Esophagus (tissue), 2 donors: ENCODE results near the gene SIK2. TPM values are rescaled to one million over a fixed set of nuclear protein-coding genes. Genes with fewer than 3 reads are reported as not detected.
"Not testable (repeated sequence)": the region's sequence is repeated elsewhere in the genome, so short reads cannot be mapped to it uniquely, and the experiment has no call there.

ENCODE experiments used
- H3K27ac ChIP-seq, 2 donors: one replicate each; pipeline ENCODE4 v1.5.1; 2013; ENCODE audit warnings: low read depth in 2 of 2, mild to moderate bottlenecking in 2 of 2, inconsistent platforms in 1 of 2, low read length in 1 of 2, moderate library complexity in 1 of 2
- H3K27me3 ChIP-seq, 2 donors: one replicate each; pipeline ENCODE4 v1.6.1; 2013; ENCODE audit warnings: low read length in 2 of 2, control low read depth in 1 of 2, mild to moderate bottlenecking in 1 of 2; ENCODE audit not compliant: insufficient read depth in 2 of 2, control insufficient read depth in 1 of 2
- H3K36me3 ChIP-seq, 2 donors: one replicate each; pipeline ENCODE4 v1.6.1; 2013; ENCODE audit warnings: low read length in 1 of 2; ENCODE audit not compliant: control insufficient read depth in 2 of 2, insufficient read depth in 2 of 2
- H3K4me1 ChIP-seq, 2 donors: one replicate each; pipeline ENCODE4 v1.6.1; 2013; ENCODE audit warnings: low read length in 1 of 2; ENCODE audit not compliant: control insufficient read depth in 2 of 2, insufficient read depth in 2 of 2
- H3K4me3 ChIP-seq, 2 donors: one replicate each; pipeline ENCODE4 v1.5.1; 2013; ENCODE audit warnings: low read length in 2 of 2, mild to moderate bottlenecking in 2 of 2, low read depth in 1 of 2, moderate library complexity in 1 of 2
- H3K9me3 ChIP-seq, 2 donors: one replicate each; pipeline ENCODE4 v1.6.1; 2013; ENCODE audit warnings: mild to moderate bottlenecking in 2 of 2, low read depth in 1 of 2, low read length in 1 of 2, moderate library complexity in 1 of 2; ENCODE audit not compliant: control insufficient read depth in 2 of 2, insufficient read depth in 1 of 2
- WGBS, 2 donors: extraction: QIAGEN DNeasy Blood & Tissue Kit; methylation state at CpG; one replicate each; pipeline ENCODE4 v1.1.7; 2013; 5-methylcytosine and 5-hydroxymethylcytosine counted together
- polyA plus RNA-seq, 2 donors: library from polyadenylated mRNA; stranded (reverse); fragments of 200-250 nt; gene quantifications; one replicate each; pipeline ENCODE4 v1.2.3, GENCODE V29; 2013
- donor health status: healthy with polysubstance abuse.
- donor health status: Bipolar disorder and iron deficiency.

SIK2 gene
- polyA plus RNA-seq, 2 donors, result 2.7 to 2.8 TPM

GRCh38 chr11:111770581-111771134 lies 168.4 kb downstream of the SIK2 start:
- H3K27ac ChIP-seq, result no peak overlapping the region
- no peaks in the 10 kb centered on the region for H3K27me3 ChIP-seq
- 72 to 74% methylated on average over 4 of the region's 4 CpGs for WGBS, 2 donors
- H3K36me3 ChIP-seq, result no peaks in the 10 kb centered on the region
- no peaks in the 10 kb centered on the region for H3K9me3 ChIP-seq
- H3K4me1 ChIP-seq, result no peaks in the 10 kb centered on the region
- H3K4me3 ChIP-seq, result no peak overlapping the region

GRCh38 chr11:111771205-111771604 lies 169.0 kb downstream of the SIK2 start:
- not testable (repeated sequence) for H3K4me3 ChIP-seq, H3K36me3 ChIP-seq, H3K27me3 ChIP-seq, H3K9me3 ChIP-seq, H3K4me1 ChIP-seq, H3K27ac ChIP-seq
- WGBS, 2 donors, result 91 to 94% methylated on average over 5 of the region's 5 CpGs

GRCh38 chr11:111772535-111772934 lies 170.3 kb downstream of the SIK2 start:
- Histone ChIP-seq H3K9me3 (no peaks in the 10 kb centered on the region), H3K4me3 (no peak overlapping the region), H3K27ac (no peak overlapping the region), H3K36me3 (no peaks in the 10 kb centered on the region), H3K27me3 (no peaks in the 10 kb centered on the region), H3K4me1 (no peaks in the 10 kb centered on the region)
- WGBS, 2 donors, result 78 to 92% methylated on average over 2 of the region's 2 CpGs

GRCh38 chr11:111774955-111775710 lies 172.9 kb downstream of the SIK2 start:
- Histone ChIP-seq H3K27me3 (no peaks in the 10 kb centered on the region), H3K9me3 (no peaks in the 10 kb centered on the region), H3K4me3 (no peak overlapping the region), H3K36me3 (no peaks in the 10 kb centered on the region), H3K27ac (no peak overlapping the region), H3K4me1 (no peaks in the 10 kb centered on the region)
- 52 to 61% methylated on average over 6 of the region's 6 CpGs for WGBS, 2 donors

- no peak overlapping the region for H3K4me3 ChIP-seq
- no peaks in the 10 kb centered on the region for H3K4me1 ChIP-seq
- no peaks in the 10 kb centered on the region for H3K9me3 ChIP-seq
- H3K36me3 ChIP-seq, result no peaks in the 10 kb centered on the region
- 89 to 91% methylated on average over 6 of the region's 6 CpGs for WGBS, 2 donors
- H3K27me3 ChIP-seq, result no peaks in the 10 kb centered on the region
- H3K27ac ChIP-seq, result no peak overlapping the region
Observed at GRCh38 chr11:111776398-111777093, 174.3 kb downstream of the SIK2 start.

GRCh38 chr11:111777094-111778046 lies 175.1 kb downstream of the SIK2 start:
- 53 to 78% methylated on average over 4 of the region's 4 CpGs for WGBS, 2 donors
- Histone ChIP-seq H3K4me1 (no peaks in the 10 kb centered on the region), H3K9me3 (no peaks in the 10 kb centered on the region), H3K27ac (no peak overlapping the region), H3K27me3 (no peaks in the 10 kb centered on the region), H3K4me3 (no peak overlapping the region), H3K36me3 (no peaks in the 10 kb centered on the region)

- Histone ChIP-seq H3K36me3 (no peaks in the 10 kb centered on the region), H3K9me3 (no peaks in the 10 kb centered on the region), H3K27me3 (no peaks in the 10 kb centered on the region), H3K4me3 (no peak overlapping the region), H3K4me1 (no peaks in the 10 kb centered on the region), H3K27ac (no peak overlapping the region)
- WGBS, 2 donors, result 78 to 82% methylated on average over 3 of the region's 3 CpGs
Observed at GRCh38 chr11:111778047-111778558, 175.9 kb downstream of the SIK2 start.

- no peaks in the 10 kb centered on the region for H3K36me3 ChIP-seq
Observed at GRCh38 chr11:111779118-111779517, 176.9 kb downstream of the SIK2 start.

More at GRCh38 chr11:111779118-111779517, 176.9 kb downstream of the SIK2 start:
- no peaks in the 10 kb centered on the region for H3K27me3 ChIP-seq
- 86 to 92% methylated on average over 6 of the region's 6 CpGs for WGBS, 2 donors
- no peak overlapping the region for H3K4me3 ChIP-seq
- H3K4me1 ChIP-seq, result no peaks in the 10 kb centered on the region
- H3K27ac ChIP-seq, result no peak overlapping the region
- no peaks in the 10 kb centered on the region for H3K9me3 ChIP-seq
